ENCODE measurements around the gene STXBP4.
"Not testable (repeated sequence)": the region's sequence is repeated elsewhere in the genome, so short reads cannot be mapped to it uniquely, and the experiment has no call there.

STXBP4 gene

DNA sequence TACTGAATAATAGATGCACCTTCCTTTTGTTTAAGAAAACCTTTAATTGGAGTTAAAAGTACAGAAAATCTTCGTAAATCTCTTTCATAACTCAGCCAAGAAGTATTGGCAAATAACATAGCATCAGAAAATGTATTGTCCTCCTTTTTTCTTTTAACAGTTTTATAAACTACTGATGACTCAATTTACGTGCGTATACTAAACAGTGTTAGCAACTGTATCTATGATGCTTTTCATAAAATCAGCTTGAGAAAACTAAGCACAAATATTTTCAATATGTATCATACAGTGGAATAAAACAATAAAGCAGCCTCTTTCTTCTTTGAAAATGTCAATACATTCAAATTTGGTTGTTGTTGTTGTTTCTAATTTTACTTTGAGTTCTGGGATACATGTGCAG, 88.6 kb downstream of the STXBP4 start:
- no peak for DNase-seq

GRCh38 chr17:55059724-55060123, 91.2 kb downstream of the STXBP4 start:
- DNase-seq = no peak

DNA sequence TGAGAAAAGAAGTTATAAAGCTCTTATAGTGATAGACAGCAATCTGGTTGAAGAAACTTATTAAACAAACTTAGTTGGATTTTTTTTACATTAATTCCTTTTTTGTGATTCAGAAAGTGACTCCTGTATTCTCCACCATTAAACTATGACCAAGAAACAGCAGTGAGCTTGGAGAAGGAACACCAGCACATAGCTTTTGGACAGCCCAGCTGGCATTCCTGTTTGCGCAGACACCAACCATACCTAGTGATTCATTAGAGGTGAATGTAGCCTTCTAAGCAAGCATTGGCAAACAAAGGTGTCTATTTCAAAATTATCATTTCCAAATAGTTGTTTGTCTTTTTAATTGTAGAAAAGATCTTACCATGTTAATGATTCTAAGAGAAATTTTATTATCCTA, 94.4 kb downstream of the STXBP4 start:
- no peak for DNase-seq

GRCh38 chr17:55063885-55064874, 95.6 kb downstream of the STXBP4 start:
- DNase-seq = no peak

GRCh38 chr17:55067697-55068439, 99.3 kb downstream of the STXBP4 start:
- DNase-seq = no peak

- DNase-seq = no peak
Observed at GRCh38 chr17:55068862-55069811, 100.6 kb downstream of the STXBP4 start.

GRCh38 chr17:55069983-55070529, 101.5 kb downstream of the STXBP4 start:
- DNase-seq = no peak

DNA sequence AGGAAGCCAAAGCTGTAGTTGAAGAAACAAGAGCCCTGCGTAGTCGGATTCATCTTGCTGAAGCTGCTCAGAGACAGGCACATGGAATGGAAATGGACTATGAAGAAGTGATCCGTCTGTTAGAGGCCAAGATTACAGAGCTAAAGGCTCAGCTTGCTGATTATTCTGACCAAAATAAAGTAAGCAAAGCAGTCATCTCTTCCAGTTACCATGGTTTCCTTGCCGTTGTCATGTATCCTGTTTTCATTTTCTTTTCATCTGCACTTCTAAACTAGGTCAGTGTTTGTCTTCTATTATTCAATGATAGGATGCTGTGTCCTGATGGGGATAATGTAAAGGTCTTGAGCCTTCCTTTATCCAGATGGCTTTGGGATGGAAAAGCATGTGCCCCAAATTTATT, 104.3 kb downstream of the STXBP4 start:
- DNase-seq = no peak

GRCh38 chr17:55073467-55073866, 104.9 kb downstream of the STXBP4 start:
- not testable (repeated sequence) for DNase-seq

DNA sequence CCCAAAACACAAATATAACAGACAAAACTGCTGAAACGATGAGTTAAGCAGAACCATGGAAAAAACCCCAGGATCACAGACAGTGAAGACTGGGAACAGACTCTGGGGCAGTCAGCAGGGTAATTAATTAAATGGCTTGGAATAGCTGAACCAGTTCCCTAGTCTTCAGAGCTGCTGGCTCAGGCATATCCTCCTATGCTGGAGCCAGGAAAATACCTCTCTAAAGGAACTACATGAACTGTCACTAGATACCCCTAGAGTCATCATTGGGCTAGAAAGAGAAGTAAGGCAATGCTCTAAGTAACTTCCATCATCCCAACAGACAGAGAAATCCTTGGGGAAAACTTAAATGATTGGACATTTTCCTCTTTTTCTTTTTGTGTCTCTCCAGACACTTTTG, 113.0 kb downstream of the STXBP4 start:
- DNase-seq = no peak

DNA sequence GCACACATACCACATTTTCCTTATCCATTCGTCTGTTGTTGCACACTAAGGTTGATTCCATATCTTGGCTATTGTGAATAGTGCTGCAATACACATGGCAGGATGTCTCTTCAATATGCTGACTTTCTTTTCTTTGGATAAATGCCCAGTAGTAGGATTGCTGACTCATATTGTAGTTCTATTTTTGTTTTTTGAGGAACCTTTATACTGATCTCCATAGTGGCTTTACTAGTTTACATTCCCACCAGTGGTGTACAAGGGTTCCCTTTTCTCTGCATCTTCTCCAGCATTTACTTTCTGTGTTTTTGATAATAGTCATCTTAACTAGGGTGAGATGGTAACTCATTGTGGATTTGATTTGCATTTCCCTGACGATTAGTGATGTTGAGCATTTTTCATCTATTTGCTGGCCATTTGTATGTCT, 118.1 kb downstream of the STXBP4 start:
- peak in 1 of 2 experiments; percentile 35 for DNase-seq

DNA sequence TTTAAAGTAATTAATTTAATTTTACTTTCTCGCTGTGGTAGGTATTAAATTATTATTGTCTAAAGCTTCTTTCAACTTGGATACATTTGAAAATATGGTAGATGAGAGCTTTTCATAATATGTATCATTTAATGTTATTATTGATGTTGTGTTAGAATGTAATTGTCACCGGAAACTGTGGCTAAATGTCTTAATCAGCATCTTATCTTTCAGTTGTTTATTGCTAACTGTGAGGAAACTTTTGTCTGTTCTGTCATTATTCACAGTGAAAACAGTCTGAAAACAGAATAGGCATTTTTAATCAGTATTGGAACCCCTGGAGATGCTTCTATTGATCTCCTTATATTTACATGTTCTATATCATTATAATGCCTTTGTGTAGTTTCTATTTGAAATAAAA, 120.7 kb downstream of the STXBP4 start:
- DNase-seq = no peak

- no peak for DNase-seq
Observed at GRCh38 chr17:55090079-55090492, 121.5 kb downstream of the STXBP4 start.

- DNase-seq = no peak
Observed at GRCh38 chr17:55093353-55093752, 124.8 kb downstream of the STXBP4 start.

- no peak for DNase-seq
Observed at GRCh38 chr17:55098765-55099164, 130.2 kb downstream of the STXBP4 start.

- DNase-seq = no peak
Observed at GRCh38 chr17:55110521-55110920, 142.0 kb downstream of the STXBP4 start.

GRCh38 chr17:55114283-55114682, 145.7 kb downstream of the STXBP4 start:
- no peak for DNase-seq

GRCh38 chr17:55116440-55116914, 147.9 kb downstream of the STXBP4 start:
- DNase-seq = no peak

DNA sequence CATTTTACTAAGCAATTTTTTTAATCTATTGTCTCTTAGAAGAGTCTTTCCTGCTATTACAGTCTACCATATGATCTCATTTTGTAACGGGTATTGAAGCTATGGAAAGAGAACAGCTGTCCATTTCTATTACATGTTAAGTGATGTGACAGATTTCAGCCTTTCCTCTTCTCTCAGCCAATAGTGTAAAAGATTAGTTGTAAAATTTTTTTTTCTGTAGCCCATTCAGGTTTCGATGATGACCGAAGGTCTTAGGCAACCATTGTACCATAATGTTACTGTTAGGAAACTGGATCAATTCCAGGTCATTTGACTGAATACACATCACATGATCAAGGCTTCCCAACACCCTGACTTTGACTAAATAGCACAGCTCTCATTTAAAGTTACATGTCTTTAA, 148.6 kb downstream of the STXBP4 start:
- no peak for DNase-seq

DNA sequence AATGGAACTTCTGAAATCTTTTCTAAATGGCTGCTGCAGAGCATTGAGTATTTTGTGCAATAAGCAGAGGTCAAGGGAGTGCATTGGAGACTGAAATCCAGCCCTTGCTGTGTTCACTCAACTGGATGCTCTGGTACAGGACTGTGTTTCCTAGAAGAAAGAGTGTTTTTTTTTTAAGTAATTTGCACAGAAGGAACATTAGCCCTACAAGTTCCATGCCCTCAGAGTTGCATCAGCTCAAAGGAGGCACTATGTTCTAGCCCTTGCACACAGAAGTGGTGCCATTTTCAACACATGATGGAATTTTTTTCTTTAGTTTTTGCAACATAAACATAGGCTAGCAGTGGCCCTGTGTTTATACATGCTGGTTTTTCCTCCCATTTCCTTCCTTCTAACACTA, 152.1 kb downstream of the STXBP4 start:
- DNase-seq = no peak

DNA sequence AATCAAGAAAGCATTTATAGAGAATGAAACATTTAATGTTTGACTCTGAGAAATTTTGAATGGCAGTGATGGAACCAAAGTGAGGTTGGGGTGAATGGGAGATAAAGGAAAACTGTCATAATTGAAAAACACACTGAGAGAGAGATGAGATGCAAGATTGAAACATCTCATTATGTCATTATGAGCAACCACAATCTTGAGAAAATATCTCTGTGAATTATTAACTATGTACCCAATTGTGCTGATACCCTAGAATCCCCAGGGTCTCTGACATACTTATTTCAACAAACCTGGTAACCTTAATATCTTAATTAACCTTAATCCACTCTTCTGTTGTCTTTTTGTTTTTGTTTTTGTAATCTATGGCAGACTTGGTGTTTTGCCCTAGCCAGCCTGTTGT, 152.7 kb downstream of the STXBP4 start:
- DNase-seq = no peak

DNA sequence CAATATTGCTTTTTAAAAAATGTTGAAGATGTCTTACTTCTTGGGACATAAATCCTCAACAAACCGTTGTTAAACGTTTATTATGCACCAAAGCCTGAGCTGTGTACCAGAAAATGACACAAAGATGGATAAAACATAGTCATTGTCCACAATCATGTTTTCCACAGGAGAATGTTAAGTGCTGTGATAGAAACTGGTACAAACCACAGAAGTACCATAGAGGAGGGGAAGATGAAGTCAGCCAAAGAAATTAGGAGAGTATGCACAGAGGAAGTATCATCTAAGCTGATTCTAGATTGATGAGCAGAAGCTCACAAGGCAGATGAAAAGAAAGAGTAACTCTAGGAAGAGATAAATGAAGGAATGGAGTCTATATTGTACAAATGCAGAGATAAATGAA, 153.5 kb downstream of the STXBP4 start:
- DNase-seq = no peak
